Right lobe of liver (tissue), 4 donors: ENCODE results near the gene PTPRN2.

ENCODE experiments used
- CTCF ChIP-seq, 4 donors: fragments of 200-600 bp in 3 of 4; fragments of 450-650 bp in 1 of 4; IDR thresholded peaks; one replicate each; pipeline versions ENCODE4 v1.5.1 to v1.8.0; 2016 to 2022; ENCODE audit warnings: antibody characterized with exemption in 4 of 4, mild to moderate bottlenecking in 2 of 4
- POLR2A ChIP-seq: fragments of 450-650 bp; IDR thresholded peaks from one replicate; pipeline ENCODE4 v1.6.1; 2017; ENCODE audit warnings: antibody characterized with exemption, mild to moderate bottlenecking
- donor health status: DM: no; HTN: no; CAD: no.
- donor health status: DM: no; HTN: no; CAD: no.
- donor health status: DM: no; HTN: yes; CAD: no.

- TF ChIP-seq CTCF (IDR thresholded peaks at IDR 0.05) (no peak), POLR2A (no peak)
Observed at GRCh38 chr7:157859915-157860314, 727.7 kb downstream of the PTPRN2 start.
